ENCODE measurements around the gene OVOL3.
"Not testable (repeated sequence)": the region's sequence is repeated elsewhere in the genome, so short reads cannot be mapped to it uniquely, and the experiment has no call there.

GRCh38 chr19:36131221-36131620 lies 20.3 kb downstream of the OVOL3 start:
- not testable (repeated sequence) for TF ChIP-seq CTCF, EP300 (IDR thresholded peaks at IDR 0.05)
